AG04450 (cell line): ENCODE measurements around the gene ZNF780A. TPM values are rescaled to one million over a fixed set of nuclear protein-coding genes. Genes with fewer than 3 reads are reported as not detected.

Experiments
- CTCF ChIA-PET: fragments of 300-600, 350-600 bp; formaldehyde crosslinking; extraction: SDS; loops from one replicate; lab custom pipeline; 2022; ENCODE audit warnings: antibody characterized with exemption, inconsistent platforms; lab: Charles Lee
- POLR2A ChIA-PET: fragments of 350-600 bp; formaldehyde crosslinking; extraction: SDS; loops from one replicate; lab custom pipeline; 2021; ENCODE audit warnings: antibody characterized with exemption, inconsistent platforms; lab: Yijun Ruan, JAX
- DNase-seq: peaks from one replicate; pipeline ENCODE4 v3.0.0-alpha.2; 2011; ENCODE audit warnings: low read depth, low spot score
- H3K27ac ChIP-seq: one replicate; pipeline ENCODE4 v1.5.1; 2012; ENCODE audit warnings: low read depth, low read length, control low read depth
- H3K27me3 ChIP-seq: one replicate; pipeline ENCODE4 v1.6.0; 2012; ENCODE audit warnings: low read length; ENCODE audit not compliant: control insufficient read depth, insufficient read depth
- H3K4me3 ChIP-seq: 2 replicates; pipeline ENCODE4 v1.5.1; 2011; ENCODE audit warnings: mild to moderate bottlenecking, low read depth, low read length, control low read depth
- H3K9me3 ChIP-seq: 2 replicates; pipeline ENCODE4 v1.5.1; 2012; ENCODE audit warnings: low read length; ENCODE audit not compliant: control insufficient read depth, insufficient read depth
- polyA plus RNA-seq: library from polyadenylated mRNA; depleted of rRNA; stranded (reverse); fragments of >200 nt; gene quantifications from 2 replicates; pipeline ENCODE4 v1.2.3, GENCODE V29; 2011
- TF ChIP-seq, protein P1 (sequence below): IDR thresholded peaks from 2 replicates; pipeline ENCODE4 v1.5.1; 2011; ENCODE audit warnings: low read depth, low read length, control low read depth, inconsistent platforms

The ZNF780A gene
- polyA plus RNA-seq, 1 experiment = 14.5 TPM

GRCh38 chr19:40088299-40089047 lies 2.3 kb downstream of the ZNF780A start:
- Histone ChIP-seq H3K27me3 (no peaks in the 10 kb centered on the region), H3K9me3 (no peaks in the 10 kb centered on the region), H3K4me3 (no peak overlapping the region), H3K27ac (no peak overlapping the region)
- ChIA-PET POLR2A (no interaction called here), CTCF (no interaction called here)
- DNase-seq = no peak
- TF ChIP-seq, protein P1, sequence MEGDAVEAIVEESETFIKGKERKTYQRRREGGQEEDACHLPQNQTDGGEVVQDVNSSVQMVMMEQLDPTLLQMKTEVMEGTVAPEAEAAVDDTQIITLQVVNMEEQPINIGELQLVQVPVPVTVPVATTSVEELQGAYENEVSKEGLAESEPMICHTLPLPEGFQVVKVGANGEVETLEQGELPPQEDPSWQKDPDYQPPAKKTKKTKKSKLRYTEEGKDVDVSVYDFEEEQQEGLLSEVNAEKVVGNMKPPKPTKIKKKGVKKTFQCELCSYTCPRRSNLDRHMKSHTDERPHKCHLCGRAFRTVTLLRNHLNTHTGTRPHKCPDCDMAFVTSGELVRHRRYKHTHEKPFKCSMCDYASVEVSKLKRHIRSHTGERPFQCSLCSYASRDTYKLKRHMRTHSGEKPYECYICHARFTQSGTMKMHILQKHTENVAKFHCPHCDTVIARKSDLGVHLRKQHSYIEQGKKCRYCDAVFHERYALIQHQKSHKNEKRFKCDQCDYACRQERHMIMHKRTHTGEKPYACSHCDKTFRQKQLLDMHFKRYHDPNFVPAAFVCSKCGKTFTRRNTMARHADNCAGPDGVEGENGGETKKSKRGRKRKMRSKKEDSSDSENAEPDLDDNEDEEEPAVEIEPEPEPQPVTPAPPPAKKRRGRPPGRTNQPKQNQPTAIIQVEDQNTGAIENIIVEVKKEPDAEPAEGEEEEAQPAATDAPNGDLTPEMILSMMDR = no peak

- H3K27ac ChIP-seq = no peak overlapping the region
- no peak for DNase-seq
- H3K9me3 ChIP-seq = no peaks in the 10 kb centered on the region
- H3K27me3 ChIP-seq = no peaks in the 10 kb centered on the region
- ChIA-PET POLR2A (no interaction called here), CTCF (no interaction called here)
- H3K4me3 ChIP-seq = no peak overlapping the region
- TF ChIP-seq, protein P1 = no peak
Measured at GRCh38 chr19:40084948-40085347, 5.8 kb downstream of the ZNF780A start.

GRCh38 chr19:40081411-40081810 lies 9.3 kb downstream of the ZNF780A start:
- POLR2A ChIA-PET = no interaction called here

DNA sequence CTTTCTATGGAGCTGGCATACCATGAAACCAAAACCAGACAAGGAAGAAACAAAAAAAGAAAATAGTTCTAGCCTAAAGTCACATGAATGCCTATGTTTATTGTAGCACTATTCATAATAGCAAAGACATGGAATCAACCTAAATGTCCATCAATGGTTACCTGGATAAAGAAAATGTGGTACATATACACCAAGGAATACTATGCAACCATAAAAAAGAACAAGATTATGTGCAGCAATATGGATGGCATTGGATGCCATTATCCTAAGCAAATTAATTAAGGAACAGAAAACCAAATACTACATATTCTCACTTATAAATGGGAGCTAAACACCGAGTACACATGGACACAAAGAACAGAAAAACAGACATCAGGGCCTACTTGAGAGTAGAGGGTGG lies 10.5 kb downstream of the ZNF780A start:
- POLR2A ChIA-PET = no interaction called here
- CTCF ChIA-PET = no interaction called here
- Histone ChIP-seq H3K27me3 (no peaks in the 10 kb centered on the region), H3K27ac (no peak overlapping the region), H3K4me3 (no peak overlapping the region), H3K9me3 (peaks cover 7% of the 10 kb centered on the region; the same call in 1 of the 2 replicates)
- TF ChIP-seq, protein P1 = no peak
- no peak for DNase-seq

More at GRCh38 chr19:40081411-40081810, 9.3 kb downstream of the ZNF780A start:
- TF ChIP-seq, protein P1 = no peak
- no peak overlapping the region for H3K27ac ChIP-seq
- CTCF ChIA-PET = no interaction called here
- no peak overlapping the region for H3K4me3 ChIP-seq
- H3K9me3 ChIP-seq = peaks cover 6% of the 10 kb centered on the region; the same call in 1 of the 2 replicates
- no peaks in the 10 kb centered on the region for H3K27me3 ChIP-seq
- no peak for DNase-seq

- ChIA-PET POLR2A (no interaction called here), CTCF (no interaction called here)
- Histone ChIP-seq H3K9me3 (peaks cover 9% of the 10 kb centered on the region; the same call in 1 of the 2 replicates), H3K4me3 (no peak overlapping the region), H3K27ac (no peak overlapping the region), H3K27me3 (no peaks in the 10 kb centered on the region)
- TF ChIP-seq, protein P1 = no peak
- no peak for DNase-seq
Measured at GRCh38 chr19:40078377-40078776, 12.4 kb downstream of the ZNF780A start.
